ENCODE data around the gene AQP7. TPM values are rescaled to one million over a fixed set of nuclear protein-coding genes. Genes with fewer than 3 reads are reported as not detected.
"Not testable (repeated sequence)": the region's sequence is repeated elsewhere in the genome, so short reads cannot be mapped to it uniquely, and the experiment has no call there.

The AQP7 gene
- total RNA-seq, 2 experiments from 2014 or later = not detected

- H3K27me3 Mint-ChIP-seq = no peaks in the 10 kb centered on the region
These were observed 25.2 kb downstream of the AQP7 start for GRCh38 chr9:33377089-33377715.

GRCh38 chr9:33375841-33376321 lies 26.5 kb downstream of the AQP7 start:
- peaks cover 2% of the 10 kb centered on the region for H3K36me3 Mint-ChIP-seq
- no peak for DNase-seq
- H3K27me3 Mint-ChIP-seq = no peaks in the 10 kb centered on the region
- no peaks in the 10 kb centered on the region for H3K9me3 Mint-ChIP-seq
- peaks cover 11% of the 10 kb centered on the region for H3K4me1 Mint-ChIP-seq
- H3K4me3 Mint-ChIP-seq = no peak overlapping the region
- H3K27ac Mint-ChIP-seq = peak overlapping the region; percentile 38

More at GRCh38 chr9:33377089-33377715, 25.2 kb downstream of the AQP7 start:
- H3K4me3 Mint-ChIP-seq = no peak overlapping the region
- peaks cover 11% of the 10 kb centered on the region for H3K4me1 Mint-ChIP-seq
- no peak overlapping the region for H3K27ac Mint-ChIP-seq
- no peaks in the 10 kb centered on the region for H3K9me3 Mint-ChIP-seq
- peaks cover 2% of the 10 kb centered on the region for H3K36me3 Mint-ChIP-seq
- no peak for DNase-seq

GRCh38 chr9:33375238-33375840 lies 27.0 kb downstream of the AQP7 start:
- Mint-ChIP-seq H3K4me3 (no peak overlapping the region), H3K4me1 (peaks cover 11% of the 10 kb centered on the region), H3K27ac (no peak overlapping the region), H3K36me3 (peaks cover 2% of the 10 kb centered on the region), H3K27me3 (no peaks in the 10 kb centered on the region), H3K9me3 (no peaks in the 10 kb centered on the region)
- no peak for DNase-seq

GRCh38 chr9:33374634-33375237 lies 27.6 kb downstream of the AQP7 start:
- Mint-ChIP-seq H3K27ac (no peak overlapping the region), H3K9me3 (no peaks in the 10 kb centered on the region), H3K4me1 (peaks cover 11% of the 10 kb centered on the region), H3K36me3 (peaks cover 6% of the 10 kb centered on the region), H3K27me3 (no peaks in the 10 kb centered on the region), H3K4me3 (no peak overlapping the region)
- DNase-seq = peak; percentile 60

- DNase-seq = no peak
- no peak overlapping the region for H3K27ac Mint-ChIP-seq
- no peaks in the 10 kb centered on the region for H3K9me3 Mint-ChIP-seq
- peaks cover 11% of the 10 kb centered on the region for H3K4me1 Mint-ChIP-seq
- H3K4me3 Mint-ChIP-seq = no peak overlapping the region
- no peaks in the 10 kb centered on the region for H3K27me3 Mint-ChIP-seq
- H3K36me3 Mint-ChIP-seq = peaks cover 6% of the 10 kb centered on the region
These were observed 28.2 kb downstream of the AQP7 start for GRCh38 chr9:33374190-33374589.

- Mint-ChIP-seq H3K4me1 (peaks cover 11% of the 10 kb centered on the region), H3K27me3 (no peaks in the 10 kb centered on the region), H3K4me3 (no peak overlapping the region), H3K27ac (peak overlapping the region; percentile 6), H3K36me3 (peaks cover 6% of the 10 kb centered on the region), H3K9me3 (no peaks in the 10 kb centered on the region)
- DNase-seq = no peak
These were observed 29.5 kb downstream of the AQP7 start for GRCh38 chr9:33372900-33373299.

- no peaks in the 10 kb centered on the region for H3K9me3 Mint-ChIP-seq
- no peaks in the 10 kb centered on the region for H3K4me1 Mint-ChIP-seq
- H3K27ac Mint-ChIP-seq = no peak overlapping the region
- H3K27me3 Mint-ChIP-seq = no peaks in the 10 kb centered on the region
- H3K4me3 Mint-ChIP-seq = no peak overlapping the region
- peaks cover 9% of the 10 kb centered on the region for H3K36me3 Mint-ChIP-seq
- no peak for DNase-seq
These were observed 35.3 kb downstream of the AQP7 start for GRCh38 chr9:33366979-33367480.

- H3K36me3 Mint-ChIP-seq, H3K4me3 Mint-ChIP-seq, H3K27me3 Mint-ChIP-seq, H3K4me1 Mint-ChIP-seq, H3K9me3 Mint-ChIP-seq, H3K27ac Mint-ChIP-seq, DNase-seq: not testable (repeated sequence)
These were observed 37.6 kb downstream of the AQP7 start for GRCh38 chr9:33364814-33365213.

- DNase-seq = no peak
- no peak overlapping the region for H3K4me3 Mint-ChIP-seq
- H3K27ac Mint-ChIP-seq = no peak overlapping the region
- H3K9me3 Mint-ChIP-seq = no peaks in the 10 kb centered on the region
- peaks cover 5% of the 10 kb centered on the region for H3K36me3 Mint-ChIP-seq
- H3K4me1 Mint-ChIP-seq = no peaks in the 10 kb centered on the region
- H3K27me3 Mint-ChIP-seq = no peaks in the 10 kb centered on the region
These were observed 38.2 kb downstream of the AQP7 start for GRCh38 chr9:33364127-33364526.

- not testable (repeated sequence) for DNase-seq, H3K9me3 Mint-ChIP-seq, H3K27me3 Mint-ChIP-seq, H3K4me3 Mint-ChIP-seq, H3K4me1 Mint-ChIP-seq, H3K27ac Mint-ChIP-seq
- H3K36me3 Mint-ChIP-seq = peaks cover 21% of the 10 kb centered on the region
These were observed 43.7 kb downstream of the AQP7 start for GRCh38 chr9:33358641-33359040.

- no peak overlapping the region for H3K27ac Mint-ChIP-seq
- H3K36me3 Mint-ChIP-seq = peaks cover 22% of the 10 kb centered on the region
- no peak overlapping the region for H3K4me3 Mint-ChIP-seq
- DNase-seq = no peak
- H3K4me1 Mint-ChIP-seq = peaks cover 4% of the 10 kb centered on the region
- H3K9me3 Mint-ChIP-seq = no peaks in the 10 kb centered on the region
- H3K27me3 Mint-ChIP-seq = no peaks in the 10 kb centered on the region
These were observed 46.4 kb downstream of the AQP7 start for GRCh38 chr9:33355933-33356332.

GRCh38 chr9:33354651-33355211 lies 47.6 kb downstream of the AQP7 start:
- Mint-ChIP-seq H3K36me3 (peaks cover 22% of the 10 kb centered on the region), H3K4me3 (no peak overlapping the region), H3K4me1 (peaks cover 6% of the 10 kb centered on the region), H3K27ac (peak overlapping the region; percentile 14), H3K27me3 (no peaks in the 10 kb centered on the region), H3K9me3 (no peaks in the 10 kb centered on the region)
- DNase-seq = no peak

GRCh38 chr9:33351547-33351946 lies 50.8 kb downstream of the AQP7 start:
- H3K4me1 Mint-ChIP-seq = peaks cover 6% of the 10 kb centered on the region
- no peaks in the 10 kb centered on the region for H3K9me3 Mint-ChIP-seq
- H3K36me3 Mint-ChIP-seq = peaks cover 44% of the 10 kb centered on the region
- H3K27me3 Mint-ChIP-seq = no peaks in the 10 kb centered on the region
- no peak overlapping the region for H3K27ac Mint-ChIP-seq
- no peak for DNase-seq
- H3K4me3 Mint-ChIP-seq = no peak overlapping the region

- Mint-ChIP-seq H3K27ac (peak overlapping the region; percentile 17), H3K4me1 (peaks cover 6% of the 10 kb centered on the region), H3K9me3 (no peaks in the 10 kb centered on the region), H3K27me3 (no peaks in the 10 kb centered on the region), H3K36me3 (peaks cover 39% of the 10 kb centered on the region), H3K4me3 (no peak overlapping the region)
- no peak for DNase-seq
These were observed 52.1 kb downstream of the AQP7 start for GRCh38 chr9:33350310-33350709.

- H3K27ac Mint-ChIP-seq = no peak overlapping the region
- peaks cover 39% of the 10 kb centered on the region for H3K36me3 Mint-ChIP-seq
These were observed 52.6 kb downstream of the AQP7 start for GRCh38 chr9:33349743-33350142.

More at GRCh38 chr9:33349743-33350142, 52.6 kb downstream of the AQP7 start:
- Mint-ChIP-seq H3K4me3 (no peak overlapping the region), H3K4me1 (peaks cover 6% of the 10 kb centered on the region), H3K27me3 (no peaks in the 10 kb centered on the region), H3K9me3 (no peaks in the 10 kb centered on the region)
- DNase-seq = no peak
